Esophagus mucosa (tissue), 1 donor: Measurements from ENCODE around the gene CUTA. TPM values are rescaled to one million over a fixed set of nuclear protein-coding genes. Genes with fewer than 3 reads are reported as not detected.

Experiments used
- ATAC-seq: fragments of 200-7000 bp; cut with Tn5 transposase; one replicate; pipeline ENCODE4 v1.9.1; 2020
- total RNA-seq: library from RNA; stranded (reverse); gene quantifications from one replicate; pipeline ENCODE4 v1.2.4, GENCODE V29; 2023
- donor health status: DM: yes; HTN: yes; CAD: no.

Gene CUTA
- total RNA-seq, 1 donor from 2014 or later, result 92.4 TPM

DNA sequence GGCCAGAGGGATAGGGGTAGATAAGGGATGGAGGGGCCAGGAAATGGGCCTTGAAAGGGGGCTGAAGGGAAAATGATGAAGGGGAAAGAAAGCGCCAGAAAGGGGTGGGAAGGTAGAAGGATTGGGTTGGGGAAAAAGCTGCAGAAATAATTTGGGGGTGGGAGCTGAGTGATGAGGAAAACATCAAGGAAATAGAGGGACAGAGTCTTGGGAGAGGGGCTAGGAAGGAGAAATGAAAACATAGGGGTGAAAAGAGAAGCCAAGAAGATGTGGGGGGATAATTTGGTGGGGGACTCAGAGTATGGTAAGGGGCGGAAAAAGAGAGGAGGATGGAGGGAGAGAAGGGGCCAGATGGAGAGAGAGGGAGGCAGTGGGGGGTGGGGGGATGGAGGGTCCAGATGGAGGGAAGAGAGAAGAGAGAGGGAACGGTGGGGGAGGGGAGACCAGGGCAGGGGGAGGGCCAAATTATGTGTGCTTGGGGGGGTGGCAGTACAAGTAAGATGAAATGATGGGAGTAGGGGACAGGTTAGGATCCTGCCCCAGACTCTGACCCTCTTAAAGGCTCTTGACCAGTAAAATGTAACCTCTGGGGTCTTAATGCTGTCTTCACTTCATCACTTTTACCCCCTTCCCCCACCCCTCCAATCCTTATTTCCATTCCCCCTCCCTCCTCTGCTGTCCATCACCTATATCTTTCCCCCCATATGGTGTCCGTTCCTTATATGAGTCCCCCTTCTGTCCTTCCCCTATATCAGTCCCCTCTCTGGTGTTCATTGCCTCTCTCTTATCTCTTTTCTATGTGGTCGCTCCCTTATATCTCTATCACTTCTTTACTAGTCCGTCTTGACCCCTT is 2.8 kb upstream of the CUTA start:
- no peak for ATAC-seq

- ATAC-seq, result no peak
Measured at GRCh38 chr6:33419580-33420490, 1.9 kb upstream of the CUTA start, which contains the start of gene SYNGAP1. SYNGAP1 (plus strand) TSS chr6:33420065; CDS start chr6:33420265, 200 bp downstream.

DNA sequence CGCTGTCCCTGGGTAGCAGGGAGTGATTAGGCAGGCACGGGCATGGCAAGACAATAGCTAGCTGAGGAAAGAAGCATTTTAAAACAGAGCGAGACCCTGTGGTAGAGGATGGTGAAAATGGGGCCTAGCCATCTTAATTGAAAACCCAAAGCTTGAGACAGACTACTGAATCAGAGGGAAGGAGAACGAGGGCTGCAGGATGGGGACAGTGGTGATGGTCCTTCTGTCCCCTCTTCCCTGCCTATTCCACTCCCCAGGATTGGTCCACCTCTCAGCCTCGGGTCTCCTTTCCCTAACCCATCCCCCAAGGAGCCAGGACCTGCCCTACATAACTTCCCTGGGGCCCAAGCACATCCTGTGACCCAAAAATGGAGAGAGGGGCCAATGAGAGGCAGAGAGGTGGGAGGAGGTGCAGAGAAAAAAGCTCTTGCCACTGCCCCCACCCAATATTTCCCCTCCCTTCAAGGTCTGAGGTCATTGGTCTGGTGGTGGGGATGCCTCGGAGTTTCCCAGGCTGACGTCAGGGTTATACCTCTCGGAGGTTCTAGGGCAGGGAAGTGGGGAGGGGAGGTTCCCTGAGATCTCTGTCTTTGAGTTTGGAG is 884 bp upstream of the CUTA start:
- ATAC-seq, result no peak

DNA sequence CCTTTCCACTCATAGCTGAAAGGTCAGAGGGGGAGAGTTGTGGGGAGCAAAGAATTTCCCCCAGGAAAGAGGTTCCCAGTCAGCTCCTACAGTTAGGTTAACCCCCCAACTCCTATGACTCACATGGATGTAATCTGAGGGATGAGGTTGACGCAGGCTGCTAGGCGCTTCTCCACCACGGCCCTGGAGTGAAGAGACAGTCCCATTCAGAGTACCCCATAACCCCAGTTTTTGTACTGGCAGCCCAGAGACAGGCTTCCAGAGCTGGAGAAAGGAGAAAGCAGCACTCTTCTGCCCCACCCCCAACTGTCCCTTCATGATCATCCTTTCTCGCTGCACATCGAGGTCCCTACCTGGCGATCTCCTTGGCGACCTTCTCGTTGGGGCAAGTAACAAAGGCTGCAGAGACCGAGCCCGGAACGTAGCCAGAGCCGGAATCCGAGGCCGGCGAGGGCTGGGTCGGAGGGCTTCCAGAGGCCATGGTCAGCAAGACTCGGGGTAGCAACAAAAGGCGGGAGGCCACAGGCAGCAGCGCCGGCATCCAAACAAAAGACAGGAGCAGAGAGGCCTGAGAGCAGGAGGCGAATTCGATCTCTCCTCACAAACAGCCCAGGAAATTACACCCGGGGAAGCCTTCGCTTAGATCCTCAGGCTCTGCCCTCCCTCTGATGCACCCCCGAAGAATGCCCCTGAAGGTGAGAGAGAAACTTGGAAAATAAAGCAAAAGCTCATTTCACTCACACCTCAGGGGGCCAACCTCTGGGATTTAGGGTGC is 592 bp downstream of the CUTA start:
- ATAC-seq, result peak; percentile 13

GRCh38 chr6:33416386-33417127 is 1.4 kb downstream of the CUTA start:
- ATAC-seq, result no peak

GRCh38 chr6:33415831-33416230 is 2.1 kb downstream of the CUTA start:
- ATAC-seq, result no peak

DNA sequence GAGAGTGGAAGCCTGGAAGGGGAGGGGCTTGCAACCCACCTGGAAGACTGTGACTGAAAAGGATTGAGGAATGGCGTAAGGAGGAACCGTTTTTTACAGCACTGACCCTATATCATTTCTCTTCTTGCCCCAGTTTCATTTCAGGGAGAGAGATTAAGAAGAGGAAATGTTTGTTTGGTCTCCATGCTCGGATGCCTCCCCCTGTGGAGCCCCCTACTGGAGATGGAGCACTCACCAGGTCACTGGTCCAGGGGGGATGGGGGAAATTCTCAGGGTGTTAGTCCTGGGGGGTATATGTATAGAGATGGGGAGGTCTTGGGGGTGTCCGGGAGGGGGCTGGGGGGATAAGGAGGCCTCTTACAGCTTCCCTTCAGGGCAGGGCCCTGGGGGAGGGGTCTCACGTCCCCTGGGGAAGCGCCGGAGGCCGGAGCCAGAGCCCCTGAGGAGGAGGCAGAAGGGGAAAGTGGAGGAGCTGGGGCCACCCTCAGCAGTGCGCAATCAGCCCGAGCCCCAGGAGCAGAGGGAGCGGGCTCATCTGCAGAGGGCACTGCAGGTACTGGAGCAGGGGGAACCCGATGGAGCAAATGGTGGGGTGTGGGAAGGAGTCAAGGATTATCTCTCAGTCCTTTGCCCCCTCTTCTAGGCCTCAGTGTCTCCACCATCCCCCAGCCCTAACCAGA is 3.2 kb downstream of the CUTA start:
- no peak for ATAC-seq

DNA sequence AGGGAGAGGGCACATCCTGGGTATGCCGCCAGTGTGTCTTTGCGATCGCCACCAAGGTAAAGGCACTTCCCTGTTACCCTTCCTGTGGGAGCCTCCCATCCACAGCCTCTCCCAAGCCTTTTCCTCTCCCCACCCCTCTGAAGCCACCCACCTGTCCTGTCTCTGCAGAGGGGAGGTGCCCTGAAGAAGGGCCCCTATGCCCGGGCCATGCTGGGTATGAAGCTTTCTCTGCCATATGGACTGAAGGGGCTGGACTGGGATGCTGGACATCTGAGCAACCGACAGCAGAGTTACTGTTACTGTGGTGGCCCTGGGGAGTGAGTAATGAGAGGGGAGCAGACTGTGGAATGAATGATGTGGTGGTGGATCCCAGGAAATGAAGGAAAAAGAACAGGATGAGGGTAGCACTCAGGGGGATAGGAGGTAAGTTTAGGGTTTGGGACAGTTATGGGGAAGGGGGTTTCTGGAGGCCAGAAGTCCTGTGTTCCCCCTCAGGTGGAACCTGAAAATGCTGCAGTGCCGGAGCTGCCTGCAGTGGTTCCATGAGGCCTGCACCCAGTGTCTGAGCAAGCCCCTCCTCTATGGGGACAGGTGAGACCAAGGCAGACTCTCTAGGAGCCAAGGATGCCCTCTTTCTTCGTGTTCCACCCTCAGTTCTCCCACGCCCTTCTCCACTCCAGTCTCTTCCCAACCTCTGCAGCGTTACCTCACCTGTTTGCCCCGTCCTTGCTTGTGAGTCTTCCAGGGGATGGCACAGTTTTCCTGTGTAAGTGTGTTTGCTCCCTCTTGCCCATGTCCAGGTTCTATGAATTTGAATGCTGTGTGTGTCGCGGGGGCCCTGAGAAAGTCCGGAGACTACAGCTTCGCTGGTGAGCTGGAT is 4.4 kb downstream of the CUTA start:
- no peak for ATAC-seq

- ATAC-seq, result no peak
Measured at GRCh38 chr6:33412140-33413009, 5.5 kb downstream of the CUTA start.

DNA sequence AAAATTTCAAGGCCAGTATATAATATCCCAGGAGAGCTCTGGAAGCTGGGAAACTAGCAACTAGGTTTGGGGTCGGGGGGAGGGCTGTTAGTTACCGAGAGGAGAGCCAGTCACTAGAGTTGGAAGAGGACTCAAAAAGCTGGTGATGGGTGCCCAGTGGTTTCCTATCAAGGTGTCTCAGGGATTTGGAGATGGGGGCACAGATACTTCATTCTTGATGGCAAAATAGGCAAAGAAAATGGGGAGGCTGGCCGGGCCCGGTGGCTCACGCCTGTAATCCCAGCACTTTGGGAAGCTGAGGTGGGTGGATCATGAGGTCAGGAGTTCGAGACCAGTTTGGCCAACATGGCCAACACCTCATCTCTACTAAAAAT is 6.3 kb downstream of the CUTA start:
- ATAC-seq, result no peak

GRCh38 chr6:33410711-33411631 is 6.9 kb downstream of the CUTA start, which contains the start of gene PHF1:
PHF1 (plus strand) TSS chr6:33411014; CDS start chr6:33412264, 1,250 bp downstream.
- peak; percentile 66 for ATAC-seq

GRCh38 chr6:33410050-33410710 is 7.7 kb downstream of the CUTA start:
- ATAC-seq, result peak; percentile 90

DNA sequence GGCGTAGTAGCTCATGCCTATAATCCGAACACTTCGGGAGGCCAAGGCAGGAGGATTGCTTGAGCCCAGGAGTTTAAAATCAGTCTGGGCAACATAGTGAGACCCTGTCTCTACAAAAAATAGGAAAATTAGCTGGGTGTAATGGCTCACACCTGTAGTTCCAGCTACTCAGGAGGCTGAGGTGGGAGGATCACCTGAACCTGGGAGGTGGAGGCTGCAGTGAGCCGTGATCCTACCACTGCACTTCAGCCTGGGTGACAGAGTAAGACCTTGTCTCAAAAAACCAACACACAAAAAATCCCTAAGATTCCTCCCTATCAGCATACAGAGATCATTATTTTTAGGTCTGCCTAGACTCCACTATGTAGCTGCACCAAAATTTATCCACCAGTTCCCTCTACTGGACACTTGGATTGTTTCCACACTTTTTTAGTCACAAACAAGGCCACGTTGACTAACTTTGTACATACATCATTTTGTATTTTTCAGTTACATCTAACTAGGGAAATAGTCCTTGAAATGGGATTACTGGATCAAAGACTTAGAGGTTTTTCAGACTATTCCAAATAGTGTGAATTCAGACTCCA is 10.7 kb downstream of the CUTA start:
- ATAC-seq, result no peak

- no peak for ATAC-seq
Measured at GRCh38 chr6:33406126-33406525, 11.8 kb downstream of the CUTA start.

DNA sequence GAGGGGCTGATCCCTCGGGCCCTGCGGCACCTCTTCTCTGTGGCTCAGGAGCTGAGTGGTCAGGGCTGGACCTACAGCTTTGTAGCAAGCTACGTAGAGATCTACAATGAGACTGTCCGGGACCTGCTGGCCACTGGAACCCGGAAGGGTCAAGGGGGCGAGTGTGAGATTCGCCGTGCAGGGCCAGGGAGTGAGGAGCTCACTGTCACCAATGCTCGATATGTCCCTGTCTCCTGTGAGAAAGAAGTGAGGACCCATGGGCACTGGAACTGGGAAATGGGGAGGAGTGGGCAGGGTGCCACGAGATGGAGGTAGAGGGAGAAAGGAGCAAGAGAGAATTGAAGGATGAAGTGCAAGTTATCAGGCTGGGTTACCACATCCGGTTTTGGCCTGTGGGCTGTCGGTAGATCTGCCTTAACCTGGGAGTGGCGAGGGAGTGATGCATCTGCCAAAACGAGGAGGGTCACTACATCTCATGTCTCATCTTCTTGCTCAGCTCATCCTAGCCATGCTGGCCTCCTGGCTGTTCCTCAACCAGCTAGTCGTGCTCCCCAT is 12.4 kb downstream of the CUTA start:
- ATAC-seq, result no peak

- ATAC-seq, result no peak
Measured at GRCh38 chr6:33404884-33405283, 13.0 kb downstream of the CUTA start.
